Type B pancreatic cell (in vitro differentiated cells): ENCODE data around the gene ZKSCAN1. TPM values are rescaled to one million over a fixed set of nuclear protein-coding genes. Genes with fewer than 3 reads are reported as not detected.
"Not testable (repeated sequence)": the region's sequence is repeated elsewhere in the genome, so short reads cannot be mapped to it uniquely, and the experiment has no call there.

ENCODE experiments used
- DNase-seq: peaks from one replicate; pipeline ENCODE4 v3.0.0; 2021; ENCODE audit warnings: mixed read lengths; ENCODE audit not compliant: unreplicated experiment; ENCODE audit errors: extremely low spot score
- H3K27ac Mint-ChIP-seq: 2 replicates; pipeline ENCODE4 v1.8.0; 2021; ENCODE audit warnings: mild to moderate bottlenecking, mixed read lengths
- H3K27me3 Mint-ChIP-seq: 2 replicates; pipeline ENCODE4 v1.8.0; 2021; ENCODE audit warnings: mixed read lengths
- H3K36me3 Mint-ChIP-seq: 2 replicates; pipeline ENCODE4 v1.8.0; 2021; ENCODE audit warnings: mixed read lengths
- H3K4me1 Mint-ChIP-seq: one replicate; pipeline ENCODE4 v1.8.0; 2021; ENCODE audit warnings: mixed read lengths; ENCODE audit not compliant: unreplicated experiment
- H3K4me3 Mint-ChIP-seq: 2 replicates; pipeline ENCODE4 v1.8.0; 2021; ENCODE audit warnings: mild to moderate bottlenecking, mixed read lengths
- H3K9me3 Mint-ChIP-seq: 2 replicates; pipeline ENCODE4 v1.8.0; 2021; ENCODE audit warnings: mixed read lengths
- CTCF ChIP-seq: fragments of 200-600 bp; sonication (generic); conservative IDR thresholded peaks from 2 replicates; pipeline ENCODE4 v1.5.0; 2021; ENCODE audit warnings: antibody characterized with exemption, mild to moderate bottlenecking
- total RNA-seq: library from RNA; stranded (reverse); gene quantifications from 2 replicates; pipeline ENCODE4 v1.2.1, GENCODE V29; 2021; ENCODE audit warnings: low replicate concordance

ZKSCAN1 gene
- total RNA-seq, 1 donor from 2014 or later, result 157 TPM

- H3K36me3 Mint-ChIP-seq, result no peaks in the 10 kb centered on the region
- no peak for TF ChIP-seq CTCF
- no peak overlapping the region for H3K4me3 Mint-ChIP-seq
- H3K4me1 Mint-ChIP-seq, result peaks cover 9% of the 10 kb centered on the region
- DNase-seq, result no peak
- peaks cover 20% of the 10 kb centered on the region for H3K27me3 Mint-ChIP-seq
- H3K9me3 Mint-ChIP-seq, result no peaks in the 10 kb centered on the region
- no peak overlapping the region for H3K27ac Mint-ChIP-seq
These were observed 27.6 kb upstream of the ZKSCAN1 start for GRCh38 chr7:99987846-99988245.

- no peak for TF ChIP-seq CTCF
- H3K4me3 Mint-ChIP-seq, result peak overlapping the region; percentile 85
- H3K9me3 Mint-ChIP-seq, result no peaks in the 10 kb centered on the region
- no peaks in the 10 kb centered on the region for H3K36me3 Mint-ChIP-seq
- peaks cover 19% of the 10 kb centered on the region for H3K4me1 Mint-ChIP-seq
- H3K27me3 Mint-ChIP-seq, result peaks cover 16% of the 10 kb centered on the region
- no peak for DNase-seq
- peak overlapping the region; percentile 42 for H3K27ac Mint-ChIP-seq
These were observed 24.9 kb upstream of the ZKSCAN1 start for GRCh38 chr7:99990460-99990852.

- not testable (repeated sequence) for H3K27ac Mint-ChIP-seq, H3K27me3 Mint-ChIP-seq, H3K9me3 Mint-ChIP-seq, H3K36me3 Mint-ChIP-seq, H3K4me3 Mint-ChIP-seq, DNase-seq
- peaks cover 22% of the 10 kb centered on the region for H3K4me1 Mint-ChIP-seq
These were observed 23.9 kb upstream of the ZKSCAN1 start for GRCh38 chr7:99991543-99991942.

- no peak for TF ChIP-seq CTCF
- H3K27me3 Mint-ChIP-seq, result peaks cover 6% of the 10 kb centered on the region
- H3K9me3 Mint-ChIP-seq, result no peaks in the 10 kb centered on the region
- H3K4me1 Mint-ChIP-seq, result peaks cover 22% of the 10 kb centered on the region
- H3K4me3 Mint-ChIP-seq, result no peak overlapping the region
- no peak overlapping the region for H3K27ac Mint-ChIP-seq
- DNase-seq, result no peak
- H3K36me3 Mint-ChIP-seq, result no peaks in the 10 kb centered on the region
These were observed 22.9 kb upstream of the ZKSCAN1 start for GRCh38 chr7:99992330-99993038.

- Mint-ChIP-seq H3K4me1 (peaks cover 22% of the 10 kb centered on the region), H3K9me3 (no peaks in the 10 kb centered on the region), H3K4me3 (no peak overlapping the region), H3K27ac (peak overlapping the region; percentile 29), H3K27me3 (peaks cover 6% of the 10 kb centered on the region), H3K36me3 (no peaks in the 10 kb centered on the region)
- no peak for TF ChIP-seq CTCF
- DNase-seq, result no peak
These were observed 20.6 kb upstream of the ZKSCAN1 start for GRCh38 chr7:99994819-99995218.

GRCh38 chr7:99996755-99997544, 18.4 kb upstream of the ZKSCAN1 start:
- Mint-ChIP-seq H3K27ac (peak overlapping the region; percentile 69), H3K4me3 (peak overlapping the region; percentile 41), H3K27me3 (no peaks in the 10 kb centered on the region), H3K36me3 (no peaks in the 10 kb centered on the region), H3K4me1 (peaks cover 13% of the 10 kb centered on the region), H3K9me3 (no peaks in the 10 kb centered on the region)
- no peak for DNase-seq
- no peak for TF ChIP-seq CTCF
